Measurements from ENCODE around the gene EBP. TPM values are rescaled to one million over a fixed set of nuclear protein-coding genes. Genes with fewer than 3 reads are reported as not detected.

The EBP gene
- total RNA-seq, 2 experiments from 2014 or later, result 165 to 169 TPM

DNA sequence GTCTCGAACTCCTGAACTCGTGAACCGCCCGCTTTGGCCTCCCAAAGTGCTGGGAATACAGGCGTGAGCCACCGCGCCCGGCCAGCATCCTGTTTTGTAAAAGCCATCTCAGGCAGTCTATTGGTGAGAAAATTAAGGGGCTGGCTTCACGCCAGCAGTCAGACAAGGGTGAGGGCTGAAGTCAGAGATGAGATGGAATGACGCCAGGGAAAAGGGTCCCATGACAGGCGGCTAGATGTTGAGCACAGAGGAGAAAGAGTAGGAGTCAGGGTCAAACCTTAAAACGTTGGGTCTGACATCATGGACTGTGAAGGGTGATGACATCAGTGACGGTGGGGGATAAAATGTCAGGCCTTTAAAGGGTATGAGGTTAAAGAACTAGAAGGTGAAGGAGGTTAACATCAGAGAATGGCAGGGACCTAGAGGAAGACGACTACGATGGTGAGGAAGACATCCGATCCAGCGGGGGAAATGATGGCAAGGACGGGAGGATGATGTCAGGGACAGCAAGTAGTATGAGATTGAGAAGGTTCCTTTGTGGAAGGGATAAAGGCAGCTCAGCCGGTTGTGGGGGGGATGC lies 52.2 kb downstream of the EBP start:
- H3K4me1 Mint-ChIP-seq, result peaks cover 18% of the 10 kb centered on the region
- H3K4me3 Mint-ChIP-seq, result peak overlapping the region; percentile 96
- H3K36me3 Mint-ChIP-seq, result peaks cover 40% of the 10 kb centered on the region
- H3K9me3 Mint-ChIP-seq, result no peaks in the 10 kb centered on the region
- H3K27me3 Mint-ChIP-seq, result no peaks in the 10 kb centered on the region
- no peak for DNase-seq
- peak overlapping the region; percentile 100 for H3K27ac Mint-ChIP-seq

DNA sequence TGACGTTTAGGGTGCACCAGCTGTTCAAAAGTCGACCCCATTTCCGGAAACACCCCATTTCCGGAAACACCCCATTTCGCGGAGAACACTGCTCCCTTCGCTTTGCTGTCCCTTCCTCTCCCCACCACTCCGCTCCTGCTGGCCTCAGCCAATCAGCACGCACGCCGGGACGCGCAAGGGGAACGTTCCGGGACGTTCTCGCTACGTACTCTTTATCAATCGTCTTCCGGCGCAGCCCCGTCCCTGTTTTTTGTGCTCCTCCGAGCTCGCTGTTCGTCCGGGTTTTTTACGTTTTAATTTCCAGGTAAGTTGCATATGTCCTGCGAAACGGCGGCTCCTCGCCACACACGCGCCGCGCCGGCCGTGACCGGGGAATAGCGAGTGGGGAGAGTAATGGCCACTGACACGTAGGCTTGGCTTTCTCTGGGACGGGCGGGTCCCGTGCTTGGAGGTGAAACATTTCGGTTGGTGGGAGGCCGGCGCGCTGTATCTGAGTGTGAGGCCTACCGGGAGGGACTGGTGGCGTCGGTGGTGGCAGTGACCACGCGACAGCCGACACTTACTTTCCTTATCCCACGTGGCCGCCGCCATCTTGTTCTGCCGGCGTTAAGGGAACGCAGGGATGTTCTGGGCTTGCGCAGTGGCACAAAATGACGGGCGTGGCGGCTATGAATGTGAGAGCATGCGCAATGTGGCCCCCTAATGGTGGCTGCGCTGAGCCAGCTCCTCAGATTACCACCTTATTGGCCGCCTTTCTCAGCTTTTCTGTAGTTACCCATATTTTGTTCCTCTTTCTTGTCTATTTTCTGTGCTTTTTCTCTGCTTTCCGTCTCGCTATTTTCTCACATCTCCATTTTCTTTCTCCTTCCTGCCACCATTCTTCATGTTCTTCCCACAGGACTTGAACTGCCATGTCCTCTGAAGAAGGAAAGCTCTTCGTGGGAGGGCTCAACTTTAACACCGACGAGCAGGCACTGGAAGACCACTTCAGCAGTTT lies 53.0 kb downstream of the EBP start, which contains the start of gene RBM3:
Gene RBM3 (plus strand): TSS at position 215 of the 997 bp plus-strand sequence. CDS start 697 bp downstream, at position 912.
- H3K4me3 Mint-ChIP-seq, result peak within 1 kb of the TSS; percentile 96
- peak within 1 kb of the TSS; percentile 100 for H3K27ac Mint-ChIP-seq
- H3K27me3 Mint-ChIP-seq, result no peaks in the 10 kb centered on the region
- H3K9me3 Mint-ChIP-seq, result no peaks in the 10 kb centered on the region
- peaks cover 46% of the 10 kb centered on the region for H3K36me3 Mint-ChIP-seq
- peaks cover 20% of the 10 kb centered on the region for H3K4me1 Mint-ChIP-seq
- peak; percentile 91 for DNase-seq

DNA sequence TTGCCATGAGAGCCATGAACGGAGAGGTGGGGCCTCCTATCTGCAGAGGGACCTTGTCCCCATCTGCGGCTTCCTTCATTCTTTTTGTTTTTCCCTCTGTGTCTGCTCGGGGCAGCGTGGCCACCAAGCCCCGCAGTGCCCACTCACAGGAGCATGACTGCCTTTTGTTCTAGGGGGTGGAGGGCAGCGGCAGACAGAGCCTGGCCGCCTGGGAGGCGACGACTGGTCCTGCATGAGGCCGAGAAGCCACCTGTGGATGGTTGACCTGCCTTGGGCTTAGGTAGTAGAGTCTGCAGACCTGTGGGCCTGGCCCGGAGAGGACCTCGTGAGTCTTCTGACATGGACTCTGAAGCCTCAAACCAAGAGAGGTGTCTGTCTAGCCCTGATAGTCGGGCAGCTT lies 54.0 kb downstream of the EBP start:
- H3K27me3 Mint-ChIP-seq, result no peaks in the 10 kb centered on the region
- no peaks in the 10 kb centered on the region for H3K9me3 Mint-ChIP-seq
- H3K27ac Mint-ChIP-seq, result peak overlapping the region; percentile 100
- peaks cover 46% of the 10 kb centered on the region for H3K36me3 Mint-ChIP-seq
- peaks cover 20% of the 10 kb centered on the region for H3K4me1 Mint-ChIP-seq
- H3K4me3 Mint-ChIP-seq, result peak overlapping the region; percentile 96
- DNase-seq, result no peak

DNA sequence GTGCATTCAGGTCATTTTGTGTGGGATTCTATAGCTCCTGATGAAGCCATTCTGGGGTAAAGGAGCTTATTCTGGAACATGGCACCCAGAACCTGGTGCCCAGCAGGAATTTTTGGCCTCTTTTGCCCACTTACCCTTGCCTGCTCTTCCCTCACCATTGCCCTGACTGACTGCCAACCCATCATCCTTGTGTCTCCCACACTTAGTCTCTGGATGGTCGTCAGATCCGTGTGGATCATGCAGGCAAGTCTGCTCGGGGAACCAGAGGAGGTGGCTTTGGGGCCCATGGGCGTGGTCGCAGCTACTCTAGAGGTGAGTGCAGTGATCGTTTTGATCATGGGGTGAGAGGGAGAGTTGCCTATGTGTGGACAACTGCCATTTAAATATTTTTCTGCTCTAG lies 54.5 kb downstream of the EBP start:
- peaks cover 20% of the 10 kb centered on the region for H3K4me1 Mint-ChIP-seq
- peak overlapping the region; percentile 96 for H3K4me3 Mint-ChIP-seq
- peak overlapping the region; percentile 100 for H3K27ac Mint-ChIP-seq
- peaks cover 46% of the 10 kb centered on the region for H3K36me3 Mint-ChIP-seq
- no peaks in the 10 kb centered on the region for H3K27me3 Mint-ChIP-seq
- DNase-seq, result no peak
- no peaks in the 10 kb centered on the region for H3K9me3 Mint-ChIP-seq

Other genes with a start within 250 kb of the EBP start
- not detected for gene SSX3, start 165.1 kb upstream of the EBP start, total RNA-seq
- gene SSX4, start 138.3 kb upstream of the EBP start, total RNA-seq, result not detected
- not detected for gene SSX4B, start 109.8 kb upstream of the EBP start, total RNA-seq
- gene SLC38A5, start 51.5 kb upstream of the EBP start, total RNA-seq, result 100 to 1,000 TPM; 146 to 156 TPM
- gene FTSJ1, start 45.6 kb upstream of the EBP start, total RNA-seq, result 10 to 100 TPM; 98.7 to 98.8 TPM
- gene PORCN, start 12.8 kb upstream of the EBP start, total RNA-seq, result 10 to 100 TPM; 11.0 to 11.9 TPM
- 10 to 100 TPM; 12.1 to 12.9 TPM for gene TBC1D25, start 17.9 kb downstream of the EBP start, total RNA-seq
- gene RBM3, start 52.7 kb downstream of the EBP start, total RNA-seq, result 100 to 1,000 TPM; 255 to 258 TPM
- 10 to 100 TPM; 32.6 to 40.6 TPM for gene WDR13, start 75.7 kb downstream of the EBP start, total RNA-seq
- gene WAS, start 162.0 kb downstream of the EBP start, total RNA-seq, result 10 to 100 TPM; 87.8 to 89.8 TPM
- 10 to 100 TPM; 31.9 to 32.8 TPM for gene SUV39H1, start 174.9 kb downstream of the EBP start, total RNA-seq
- gene GLOD5, start 239.9 kb downstream of the EBP start, total RNA-seq, result not detected

Measured in activated naive CD8-positive, alpha-beta T cell treated with anti-CD3 and anti-CD28 coated beads for 36 hours (primary cell).